Measurements from ENCODE around the gene STXBP5.
"Not testable (repeated sequence)": the region's sequence is repeated elsewhere in the genome, so short reads cannot be mapped to it uniquely, and the experiment has no call there.

The STXBP5 gene

DNA sequence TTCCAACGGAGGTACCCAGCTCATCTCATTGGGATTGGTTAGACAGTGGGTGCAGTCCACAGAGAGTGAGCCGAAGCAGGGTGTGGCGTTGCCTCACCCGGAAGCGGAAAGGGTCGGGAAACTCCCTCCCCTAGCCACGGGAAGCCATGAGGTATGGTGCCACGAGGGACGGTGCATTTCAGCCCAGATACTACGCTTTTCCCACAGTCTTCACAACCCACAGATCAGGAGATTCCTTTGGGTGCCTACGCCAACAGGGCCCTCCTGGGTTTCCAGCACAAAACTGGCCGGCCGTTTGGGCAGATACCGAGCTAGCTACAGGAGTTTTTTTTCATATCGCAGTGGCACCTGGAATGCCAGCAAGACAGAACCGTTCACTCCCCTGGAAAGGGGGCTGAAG lies 46.9 kb downstream of the STXBP5 start:
- no peak for DNase-seq

GRCh38 chr6:147254929-147255473 lies 50.8 kb downstream of the STXBP5 start:
- not testable (repeated sequence) for DNase-seq

DNA sequence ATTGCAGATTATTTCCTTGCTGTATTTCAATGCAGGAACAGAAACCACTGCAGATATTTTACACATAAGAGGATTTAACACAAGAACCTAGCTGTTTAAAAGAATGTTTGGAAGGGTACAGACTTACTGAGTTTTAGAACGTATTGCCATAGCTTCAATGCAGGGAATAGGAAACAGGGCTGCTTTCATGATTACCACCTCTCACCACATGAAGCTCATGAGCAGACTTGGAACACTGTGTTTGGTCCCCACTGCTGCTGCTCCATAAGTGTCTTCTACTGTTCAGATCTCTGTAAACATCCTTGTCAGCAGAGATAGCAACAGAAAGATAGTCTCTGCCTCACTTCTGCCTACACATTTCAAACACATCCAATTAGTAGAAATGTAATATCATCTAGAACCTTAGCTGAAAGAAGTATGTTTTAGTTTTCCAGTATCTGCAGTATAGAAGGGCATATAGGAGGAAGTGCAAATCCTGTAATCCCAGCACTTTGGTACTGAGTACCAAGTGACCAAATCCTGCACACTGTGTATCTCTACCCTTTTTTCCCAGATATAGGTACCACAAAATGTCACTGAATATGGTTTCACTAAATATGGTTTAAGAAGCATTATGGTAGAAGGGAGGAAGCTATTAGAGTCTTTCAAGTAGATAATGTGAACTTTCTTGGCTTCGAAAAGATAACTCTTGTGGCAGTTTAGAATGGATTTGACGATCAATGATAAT lies 51.9 kb downstream of the STXBP5 start:
- DNase-seq = no peak

GRCh38 chr6:147257760-147258159 lies 53.5 kb downstream of the STXBP5 start:
- DNase-seq = no peak

GRCh38 chr6:147260091-147260490 lies 55.9 kb downstream of the STXBP5 start:
- DNase-seq = no peak

DNA sequence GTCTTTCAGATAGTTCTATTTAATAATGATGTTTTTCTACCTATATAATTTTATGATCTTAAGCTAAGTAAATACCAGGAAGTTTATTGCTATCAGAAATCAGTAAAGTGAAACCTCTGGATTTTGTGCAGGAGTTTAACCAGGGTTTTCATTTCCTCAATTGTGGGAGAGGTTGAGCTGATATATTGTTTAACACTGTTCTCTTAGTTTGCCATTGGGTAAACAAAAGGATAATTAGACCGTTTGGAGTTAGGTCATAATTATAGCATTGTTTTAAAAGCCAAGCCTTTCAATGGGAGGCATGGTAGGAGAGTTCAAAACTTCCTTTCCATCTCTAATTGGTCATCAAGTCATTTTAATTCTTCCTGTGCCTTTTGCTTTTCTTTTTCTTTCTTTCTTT lies 58.7 kb downstream of the STXBP5 start:
- DNase-seq = no peak

DNA sequence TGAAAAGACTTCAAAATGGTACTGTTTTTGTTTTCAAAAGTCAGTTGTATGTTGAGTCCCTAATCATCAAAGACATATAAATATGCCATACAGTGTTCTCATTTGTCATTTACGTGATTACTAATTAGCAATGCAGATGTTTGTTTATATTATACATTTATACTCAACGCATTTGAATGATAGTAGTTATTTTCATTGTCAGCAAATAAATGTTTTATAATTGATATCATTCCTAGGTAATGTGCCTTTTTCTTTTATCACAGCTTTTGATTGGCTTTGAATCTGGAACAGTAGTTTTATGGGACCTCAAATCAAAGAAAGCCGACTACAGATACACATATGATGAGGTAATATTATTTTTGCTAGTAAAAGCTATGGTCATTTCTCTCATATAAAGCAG lies 62.6 kb downstream of the STXBP5 start:
- DNase-seq = no peak

- DNase-seq = no peak
Observed at GRCh38 chr6:147267658-147268057, 63.4 kb downstream of the STXBP5 start.

DNA sequence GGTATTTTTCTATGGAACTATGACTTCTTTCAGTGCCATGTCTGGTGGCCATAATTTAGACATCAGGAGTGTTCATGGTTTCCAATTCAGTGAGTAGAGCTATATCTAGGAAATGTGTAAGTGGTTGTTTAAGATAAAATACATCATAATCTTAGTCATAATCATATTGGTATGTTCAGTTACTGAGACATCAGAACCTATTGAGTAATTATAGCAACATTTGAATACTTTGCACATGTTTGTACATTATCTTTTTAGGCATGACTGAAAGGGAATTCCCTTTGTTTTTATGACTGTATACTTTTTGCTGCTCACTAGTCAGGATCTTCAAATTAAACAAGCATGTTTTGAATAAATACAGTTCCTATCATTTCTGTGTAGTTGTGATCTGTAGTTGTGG lies 64.0 kb downstream of the STXBP5 start:
- no peak for DNase-seq

GRCh38 chr6:147274012-147274411 lies 69.8 kb downstream of the STXBP5 start:
- no peak for DNase-seq

DNA sequence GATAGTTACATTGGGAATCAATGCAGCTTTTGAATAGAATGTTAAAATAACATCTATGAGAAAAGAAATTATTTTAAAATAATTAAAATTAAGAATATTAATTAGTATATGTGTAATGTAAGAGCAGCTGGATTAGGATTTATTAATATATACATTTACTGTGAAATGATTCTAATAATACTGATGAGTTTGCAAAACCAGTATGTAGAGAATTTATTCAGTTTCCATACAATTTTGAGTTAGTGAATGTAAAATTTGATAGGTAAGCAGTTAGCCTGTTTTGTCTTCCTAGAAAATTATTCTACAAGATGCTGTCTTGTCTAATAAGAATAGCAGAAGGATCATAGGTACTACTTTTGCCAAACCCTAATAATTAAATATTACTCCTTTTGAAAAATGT lies 70.6 kb downstream of the STXBP5 start:
- no peak for DNase-seq

GRCh38 chr6:147278891-147279290 lies 74.7 kb downstream of the STXBP5 start:
- no peak for DNase-seq

DNA sequence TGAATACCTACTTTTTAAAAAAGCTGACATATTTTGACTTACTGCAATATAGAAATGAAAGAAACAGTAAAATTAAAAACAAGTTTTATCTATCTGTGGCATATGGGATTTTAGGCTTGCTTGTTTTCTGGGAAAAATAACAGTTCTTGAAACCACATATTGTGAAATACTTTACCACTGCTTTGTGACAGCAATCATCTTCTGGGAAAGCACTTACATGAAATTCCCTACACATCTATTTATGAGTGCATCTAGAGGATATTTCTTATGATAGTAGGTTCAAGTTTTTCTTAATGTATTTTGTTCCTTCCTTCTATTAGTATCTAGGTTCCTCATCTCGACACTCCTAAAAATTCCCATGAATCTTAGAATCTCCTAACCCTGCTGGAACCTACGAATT lies 75.2 kb downstream of the STXBP5 start:
- DNase-seq = no peak

DNA sequence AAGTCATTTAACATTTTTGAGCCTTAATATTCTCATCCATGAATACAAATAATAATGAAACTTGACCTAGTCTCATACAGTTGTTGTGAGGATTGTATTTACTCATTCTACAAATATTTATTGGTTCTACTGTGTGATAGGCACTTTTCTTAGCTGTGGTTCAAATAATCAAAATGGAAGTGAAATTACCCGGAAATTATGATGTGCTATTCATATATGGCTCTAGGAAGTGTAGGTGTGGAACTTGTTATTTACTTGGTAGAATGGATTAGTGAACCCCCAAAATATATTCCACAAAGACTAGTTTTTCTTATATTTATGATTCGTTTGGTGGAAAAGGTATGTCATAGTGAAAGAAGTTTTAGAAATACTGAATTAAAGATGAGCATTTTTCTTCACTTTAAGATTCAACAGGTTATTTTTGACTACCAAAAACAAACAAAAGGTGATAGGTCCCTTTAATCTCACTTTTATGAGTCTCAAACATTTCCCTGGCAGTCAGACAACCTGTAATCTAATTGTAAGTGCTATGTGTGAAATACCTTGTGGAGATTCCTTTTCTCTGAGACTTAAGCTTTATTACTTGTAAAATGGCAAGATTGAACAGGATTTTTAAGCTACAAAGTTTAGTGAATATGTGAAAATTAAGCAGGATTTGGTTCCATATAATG lies 77.8 kb downstream of the STXBP5 start:
- DNase-seq = no peak

GRCh38 chr6:147282566-147282959 lies 78.3 kb downstream of the STXBP5 start:
- no peak for DNase-seq

DNA sequence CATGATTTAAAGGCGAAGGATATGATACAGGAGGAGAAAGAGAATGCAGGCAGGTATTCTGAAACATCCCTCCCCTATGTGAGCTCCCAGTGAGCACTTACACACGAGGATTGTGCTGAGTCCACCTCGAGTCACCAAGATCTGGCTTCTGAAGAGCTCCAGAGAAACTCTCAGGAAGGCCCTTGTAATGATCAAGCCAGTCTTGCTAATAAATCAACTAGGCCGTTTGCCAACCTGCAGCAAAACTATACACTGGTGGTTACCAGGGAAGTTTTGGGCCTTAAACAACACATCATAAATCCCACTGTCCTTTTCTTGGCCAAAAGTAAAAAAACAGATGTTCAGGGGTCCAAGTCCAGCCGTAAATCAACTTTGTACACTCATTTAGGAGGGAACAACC lies 79.2 kb downstream of the STXBP5 start:
- DNase-seq = no peak

GRCh38 chr6:147285087-147285855 lies 81.1 kb downstream of the STXBP5 start:
- DNase-seq = no peak

DNA sequence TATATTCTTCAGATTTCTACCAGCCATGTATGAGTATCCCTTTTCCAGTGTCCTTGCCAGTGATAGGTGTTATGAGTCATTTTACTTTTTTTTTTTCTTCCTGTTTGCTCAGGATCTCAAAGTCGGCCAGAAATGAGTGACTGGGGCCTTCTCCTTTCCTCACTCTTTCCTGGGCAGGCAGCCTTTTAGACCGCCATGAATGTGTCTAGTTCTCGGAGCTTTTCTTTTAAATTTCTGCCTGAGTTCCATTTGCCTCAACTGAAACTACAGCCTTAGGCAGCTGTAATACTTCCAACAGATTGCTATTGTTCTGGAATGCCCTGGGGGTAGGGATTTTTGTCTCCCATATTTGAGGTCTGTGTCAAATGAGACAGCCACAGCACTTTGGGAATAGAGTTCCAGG lies 83.7 kb downstream of the STXBP5 start:
- no peak for DNase-seq

DNA sequence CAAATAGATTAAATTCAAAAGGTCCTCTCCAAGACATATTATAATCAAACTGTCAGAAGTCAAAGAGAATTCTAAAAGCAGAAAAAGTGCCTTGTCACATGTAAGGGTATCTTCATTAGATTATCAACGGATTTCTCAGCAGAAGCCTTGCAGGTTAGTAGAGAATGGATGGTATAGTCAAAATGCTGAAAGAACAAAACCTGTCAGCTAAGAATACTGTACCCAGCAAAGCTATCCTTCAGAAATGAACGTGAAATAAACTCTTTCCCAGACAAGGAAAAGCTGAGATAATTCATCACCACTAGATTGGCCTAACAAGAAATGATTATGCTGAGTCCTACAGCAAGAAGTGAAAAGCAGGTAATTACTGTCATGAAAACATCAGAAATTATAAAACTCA lies 92.9 kb downstream of the STXBP5 start:
- no peak for DNase-seq

- no peak for DNase-seq
Observed at GRCh38 chr6:147297663-147298316, 93.6 kb downstream of the STXBP5 start.

DNA sequence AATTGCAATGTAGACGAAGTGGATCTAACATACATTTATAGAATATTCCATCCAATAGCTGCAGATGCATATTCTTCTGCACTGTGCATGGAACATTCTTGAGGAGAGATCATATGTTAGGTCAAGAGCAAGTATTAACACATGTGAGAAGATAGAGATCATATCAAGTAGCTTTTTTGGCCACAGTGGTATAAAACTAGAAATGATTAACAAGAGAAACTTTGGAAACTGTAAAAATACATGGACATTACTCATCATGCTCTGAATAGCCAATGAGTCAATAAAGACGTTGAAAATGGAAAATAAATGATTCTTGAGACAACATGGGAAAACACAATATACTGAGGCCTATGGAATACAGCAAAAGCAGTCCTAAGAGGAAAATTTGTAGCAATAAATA lies 94.2 kb downstream of the STXBP5 start:
- DNase-seq = no peak

GRCh38 chr6:147299035-147299434 lies 94.8 kb downstream of the STXBP5 start:
- DNase-seq = no peak

GRCh38 chr6:147301070-147301469 lies 96.9 kb downstream of the STXBP5 start:
- DNase-seq = no peak

All from DMS 273 treated with DMSO at 0.1 percent for 48 hours (cell line).